Diencephalon (tissue), 1 donor: ENCODE data around the gene ZSCAN23. TPM values are rescaled to one million over a fixed set of nuclear protein-coding genes. Genes with fewer than 3 reads are reported as not detected.

ENCODE experiments used
- small RNA-seq: library from RNA; depleted of rRNA; stranded (forward); fragments of <200 nt; gene quantifications from one replicate; pipeline ENCODE3, GENCODE V24; 2014
- total RNA-seq: library from RNA; depleted of rRNA; stranded (reverse); fragments of >200 nt; gene quantifications from one replicate; pipeline ENCODE4 v1.2.3, GENCODE V29; 2014

The ZSCAN23 gene
- total RNA-seq, result 17.5 TPM

GRCh38 chr6:28443112-28443773, at the start of gene ZSCAN23:
ZSCAN23 (minus strand) TSS chr6:28443491; CDS start chr6:28436266, 7,225 bp downstream.

DNA sequence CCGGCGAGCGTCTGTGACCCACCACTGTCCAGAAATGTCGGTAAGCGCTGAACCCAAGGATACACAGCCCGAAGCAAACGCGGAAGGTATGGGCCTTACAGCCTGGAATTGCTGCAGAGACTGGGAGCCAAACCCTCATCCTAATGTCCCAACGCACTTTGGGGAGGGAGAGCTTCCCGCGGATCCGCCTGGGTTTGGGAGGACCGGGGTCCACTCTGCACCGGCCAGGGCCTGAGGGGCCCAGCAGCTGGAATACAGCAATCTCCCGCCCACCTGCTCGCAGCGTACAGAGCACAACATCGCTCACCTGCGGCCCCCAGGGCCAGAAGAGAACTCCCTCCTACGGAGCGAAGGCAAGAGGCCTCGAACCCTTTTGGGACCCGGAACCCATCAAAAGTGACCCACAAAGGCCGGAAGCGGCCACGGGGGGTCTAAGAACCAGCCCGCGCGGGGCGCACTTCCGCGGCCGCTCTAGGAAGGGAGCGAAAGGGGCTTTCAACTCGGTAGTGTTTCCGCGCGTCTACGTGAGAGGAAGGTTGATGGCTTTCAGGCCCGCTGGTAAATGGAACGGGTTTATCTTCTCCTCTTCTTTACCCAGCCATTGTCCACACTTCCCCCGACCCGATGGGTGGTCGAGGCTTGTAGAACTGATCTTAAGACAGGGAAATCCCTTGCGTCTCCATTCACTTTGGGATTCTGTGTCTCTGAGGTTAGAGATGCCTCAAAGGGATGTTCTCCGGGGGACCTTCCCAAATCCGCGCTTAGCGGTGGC, 43.8 kb downstream of the ZSCAN23 start, which contains the start of gene ZSCAN12:
ZSCAN12 (minus strand) TSS at position 398 of the 772 bp plus-strand sequence. CDS start 1,342 bp downstream, outside the sequence.

Small RNAs within 50 kb of the gene (small RNA-seq; reads per million reads assigned to genes)
- not detected for gene RNU2-45P

Other genes starting within 250 kb of the ZSCAN23 start
- 28.6 TPM for gene ZSCAN9, start 218.2 kb downstream of the ZSCAN23 start, total RNA-seq
- 9.0 TPM for gene ZKSCAN4, start 191.2 kb downstream of the ZSCAN23 start, total RNA-seq
- 4.6 TPM for gene NKAPL, start 184.2 kb downstream of the ZSCAN23 start, total RNA-seq
- gene ZSCAN26, start 176.3 kb downstream of the ZSCAN23 start, total RNA-seq, result 30.0 TPM
- gene PGBD1, start 161.9 kb downstream of the ZSCAN23 start, total RNA-seq, result 17.8 TPM
- gene ZSCAN31, start 107.3 kb downstream of the ZSCAN23 start, total RNA-seq, result 10.8 TPM
- gene ZKSCAN3, start 93.5 kb downstream of the ZSCAN23 start, total RNA-seq, result 7.8 TPM
- gene ZSCAN12, start 43.7 kb downstream of the ZSCAN23 start, total RNA-seq, result 12.9 TPM
- gene GPX6, start 72.3 kb upstream of the ZSCAN23 start, total RNA-seq, result not detected
- not detected for gene GPX5, start 82.4 kb upstream of the ZSCAN23 start, total RNA-seq